SK-N-SH treated with all-trans-retinoic acid at 6 μM for 48 hours (cell line): ENCODE results near the gene GCN1.

Source experiments
- ATAC-seq: fragments of 200-7000 bp; cut with Tn5 transposase; 3 replicates; pipeline ENCODE4 v1.9.1; 2020; ENCODE audit warnings: mild to moderate bottlenecking, moderate library complexity
- ARNTL ChIP-seq: fragments of 450-650 bp; formaldehyde crosslinking; IDR thresholded peaks from 2 replicates; pipeline ENCODE4 v1.5.0; 2020; ENCODE audit warnings: low read depth, mild to moderate bottlenecking, moderate library complexity, borderline replicate concordance
- BACH2 ChIP-seq: fragments of 250-450 bp; sonication (Bioruptor Pico); IDR thresholded peaks from 2 replicates; pipeline ENCODE4 v1.9.0; 2021; ENCODE audit warnings: mild to moderate bottlenecking, borderline replicate concordance
- CREB5 ChIP-seq: fragments of 250-450 bp; sonication (Bioruptor Pico); IDR thresholded peaks from 2 replicates; pipeline ENCODE4 v1.5.1; 2020; ENCODE audit warnings: low read depth, mild to moderate bottlenecking, moderate library complexity
- CSDC2 ChIP-seq: fragments of 250-450 bp; sonication (Bioruptor Pico); IDR thresholded peaks from 2 replicates; pipeline ENCODE4 v1.5.0; 2020; ENCODE audit warnings: mild to moderate bottlenecking, moderate library complexity
- ESRRG ChIP-seq: fragments of 250-450 bp; sonication (Bioruptor Pico); IDR thresholded peaks from 2 replicates; pipeline ENCODE4 v1.6.1; 2021; ENCODE audit warnings: mild to moderate bottlenecking
- GLIS3 ChIP-seq: fragments of 250-450 bp; sonication (Bioruptor Pico); IDR thresholded peaks from 2 replicates; pipeline ENCODE4 v1.5.0; 2020; ENCODE audit warnings: mild to moderate bottlenecking, moderate library complexity
- ISL1 ChIP-seq: fragments of 250-450 bp; sonication (Bioruptor Pico); IDR thresholded peaks from 2 replicates; pipeline ENCODE4 v2.1.2; 2022; ENCODE audit warnings: mild to moderate bottlenecking, moderate library complexity
- OSR1 ChIP-seq: fragments of 250-450 bp; sonication (Bioruptor Pico); IDR thresholded peaks from 2 replicates; pipeline ENCODE4 v1.8.0; 2022; ENCODE audit warnings: moderate library complexity, mild to moderate bottlenecking, inconsistent platforms
- PPARA ChIP-seq: fragments of 250-450 bp; sonication (Bioruptor Pico); IDR thresholded peaks from 2 replicates; pipeline ENCODE4 v1.5.0; 2020; ENCODE audit warnings: mild to moderate bottlenecking, borderline replicate concordance
- RARB ChIP-seq: fragments of 250-450 bp; sonication (Bioruptor Pico); IDR thresholded peaks from 2 replicates; pipeline ENCODE4 v1.8.0; 2021; ENCODE audit warnings: mild to moderate bottlenecking, moderate library complexity
- SNAI2 ChIP-seq: fragments of 250-450 bp; sonication (Bioruptor Pico); IDR thresholded peaks from 2 replicates; pipeline ENCODE4 v1.5.0; 2020; ENCODE audit warnings: mild to moderate bottlenecking, moderate library complexity
- TOX ChIP-seq: fragments of 250-450 bp; sonication (Bioruptor Pico); IDR thresholded peaks from 2 replicates; pipeline ENCODE4 v1.8.0; 2021; ENCODE audit warnings: mild to moderate bottlenecking, moderate library complexity, borderline replicate concordance
- TSHZ2 ChIP-seq: fragments of 250-450 bp; sonication (Bioruptor Pico); IDR thresholded peaks from 2 replicates; pipeline ENCODE4 v1.5.0; 2020; ENCODE audit warnings: mild to moderate bottlenecking, moderate library complexity
- ZC3H10 ChIP-seq: fragments of 250-450 bp; sonication (Bioruptor Pico); IDR thresholded peaks from 2 replicates; pipeline ENCODE4 v1.5.1; 2021; ENCODE audit warnings: mild to moderate bottlenecking, moderate library complexity
- ZFP3 ChIP-seq: fragments of 250-450 bp; sonication (Bioruptor Pico); IDR thresholded peaks from 2 replicates; pipeline ENCODE4 v1.5.0; 2020; ENCODE audit warnings: mild to moderate bottlenecking, moderate library complexity
- ZFP30 ChIP-seq: fragments of 450-650 bp; formaldehyde crosslinking; IDR thresholded peaks from 2 replicates; pipeline ENCODE4 v1.5.0; 2022; ENCODE audit warnings: mild to moderate bottlenecking, moderate library complexity
- ZNF565 ChIP-seq: fragments of 450-650 bp; formaldehyde crosslinking; conservative IDR thresholded peaks from 2 replicates; pipeline ENCODE4 v1.5.0; 2020; ENCODE audit warnings: low read depth, mild to moderate bottlenecking, moderate library complexity
- ZNF70 ChIP-seq: fragments of 450-650 bp; formaldehyde crosslinking; IDR thresholded peaks from 2 replicates; pipeline ENCODE4 v1.5.0; 2020; ENCODE audit warnings: mild to moderate bottlenecking, moderate library complexity
- ZNF8 ChIP-seq: fragments of 450-650 bp; formaldehyde crosslinking; IDR thresholded peaks from 2 replicates; pipeline ENCODE4 v1.5.0; 2020; ENCODE audit warnings: mild to moderate bottlenecking, moderate library complexity
- TF ChIP-seq, protein P1 (sequence below): fragments of 250-450 bp; sonication (Bioruptor Pico); IDR thresholded peaks from 2 replicates; pipeline ENCODE4 v1.8.0; 2021; ENCODE audit warnings: low read depth, mild to moderate bottlenecking, moderate library complexity, borderline replicate concordance
- TF ChIP-seq, protein P2 (sequence below): fragments of 250-450 bp; sonication (Bioruptor Pico); IDR thresholded peaks from 2 replicates; pipeline ENCODE4 v1.5.1; 2021; ENCODE audit warnings: mild to moderate bottlenecking, moderate library complexity

The GCN1 gene

DNA sequence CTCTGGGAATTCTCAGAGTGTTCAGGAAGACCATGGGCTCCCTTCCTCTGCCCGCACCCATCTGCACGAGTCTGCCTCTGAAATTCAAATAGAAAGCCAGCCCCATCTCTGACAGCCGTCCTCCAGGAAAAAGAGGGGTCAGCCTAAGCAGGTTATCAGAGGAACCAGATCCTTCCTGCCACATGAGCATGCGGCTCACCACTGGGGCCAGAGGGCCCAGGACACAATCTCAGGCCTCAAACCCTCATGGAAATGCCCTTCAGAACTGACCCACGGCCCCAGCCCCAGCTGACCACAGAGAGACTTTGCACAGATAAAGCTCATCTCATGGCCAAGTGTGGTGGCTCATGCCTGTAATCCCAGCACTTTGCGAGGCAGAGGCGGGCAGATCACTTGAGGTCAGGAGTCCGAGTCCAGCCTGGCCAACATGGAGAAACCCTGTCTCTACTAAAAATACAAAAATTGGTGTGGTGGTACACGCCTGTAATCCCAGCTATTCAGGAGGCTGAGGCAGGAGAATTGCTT is 47.8 kb upstream of the GCN1 start:
- no peak for ATAC-seq
- no peak for TF ChIP-seq ZNF70 (CRISPR knock-in tag)
- TF ChIP-seq ZC3H10 (CRISPR knock-in tag), result no peak
- no peak for TF ChIP-seq SNAI2 (CRISPR knock-in tag)
- no peak for TF ChIP-seq CSDC2 (CRISPR knock-in tag)
- TF ChIP-seq ESRRG (CRISPR knock-in tag), result no peak
- no peak for TF ChIP-seq ZFP3 (CRISPR knock-in tag)
- no peak for TF ChIP-seq ZFP30 (CRISPR knock-in tag)
- TF ChIP-seq ARNTL (CRISPR knock-in tag), result no peak
- TF ChIP-seq ISL1, result no peak
- TF ChIP-seq PPARA (CRISPR knock-in tag), result no peak
- TF ChIP-seq OSR1 (CRISPR knock-in tag), result no peak
- TF ChIP-seq, protein P1, sequence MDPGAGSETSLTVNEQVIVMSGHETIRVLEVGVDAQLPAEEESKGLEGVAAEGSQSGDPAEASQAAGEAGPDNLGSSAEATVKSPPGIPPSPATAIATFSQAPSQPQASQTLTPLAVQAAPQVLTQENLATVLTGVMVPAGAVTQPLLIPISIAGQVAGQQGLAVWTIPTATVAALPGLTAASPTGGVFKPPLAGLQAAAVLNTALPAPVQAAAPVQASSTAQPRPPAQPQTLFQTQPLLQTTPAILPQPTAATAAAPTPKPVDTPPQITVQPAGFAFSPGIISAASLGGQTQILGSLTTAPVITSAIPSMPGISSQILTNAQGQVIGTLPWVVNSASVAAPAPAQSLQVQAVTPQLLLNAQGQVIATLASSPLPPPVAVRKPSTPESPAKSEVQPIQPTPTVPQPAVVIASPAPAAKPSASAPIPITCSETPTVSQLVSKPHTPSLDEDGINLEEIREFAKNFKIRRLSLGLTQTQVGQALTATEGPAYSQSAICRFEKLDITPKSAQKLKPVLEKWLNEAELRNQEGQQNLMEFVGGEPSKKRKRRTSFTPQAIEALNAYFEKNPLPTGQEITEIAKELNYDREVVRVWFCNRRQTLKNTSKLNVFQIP (CRISPR knock-in tag), result no peak
- no peak for TF ChIP-seq RARB (CRISPR knock-in tag)
- no peak for TF ChIP-seq ZNF565 (CRISPR knock-in tag)
- TF ChIP-seq CREB5, result no peak

DNA sequence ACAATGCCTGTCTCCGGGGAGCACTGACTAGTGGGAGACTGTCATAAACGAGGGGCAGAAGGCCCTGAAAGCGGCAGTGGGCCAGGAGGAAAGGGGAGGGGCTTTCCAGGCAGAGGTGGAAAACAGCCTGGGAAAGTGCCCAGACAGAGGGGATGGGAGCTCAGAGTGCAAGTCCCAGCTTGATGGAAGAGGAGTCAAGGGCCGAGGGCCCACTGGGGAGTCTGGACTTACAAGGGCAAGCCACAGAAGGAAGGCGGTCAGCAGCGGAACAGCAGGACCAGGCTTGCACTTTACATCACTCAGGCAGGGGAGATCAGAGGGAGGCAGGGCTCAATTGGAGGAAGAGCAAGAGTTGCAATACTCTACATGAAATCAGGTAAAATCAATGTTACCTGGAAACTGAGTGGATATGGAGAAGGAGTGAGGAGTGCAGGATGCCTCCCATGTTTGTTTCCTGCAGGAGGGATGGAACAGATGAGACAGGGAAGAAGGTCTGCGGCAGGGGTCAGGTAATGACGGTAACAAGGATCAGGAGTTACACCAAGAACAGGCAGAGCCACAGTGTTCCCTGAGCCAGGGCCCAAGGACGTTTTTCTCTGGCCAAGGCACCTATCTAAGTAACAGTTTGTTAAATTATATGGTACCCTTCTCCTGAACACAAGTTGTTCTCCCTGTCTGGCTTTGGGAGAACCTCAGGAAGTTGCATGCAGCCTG is 47.2 kb upstream of the GCN1 start:
- no peak for ATAC-seq
- TF ChIP-seq ZFP30 (CRISPR knock-in tag) (no peak), GLIS3 (CRISPR knock-in tag) (no peak), ZFP3 (CRISPR knock-in tag) (no peak), ZNF565 (CRISPR knock-in tag) (no peak), RARB (CRISPR knock-in tag) (no peak), ZNF8 (CRISPR knock-in tag) (no peak), PPARA (CRISPR knock-in tag) (no peak), TOX (CRISPR knock-in tag) (no peak), ISL1 (no peak), CREB5 (no peak), TSHZ2 (no peak), ARNTL (CRISPR knock-in tag) (no peak)
- TF ChIP-seq, protein P1 (CRISPR knock-in tag), result no peak
- TF ChIP-seq, all 23 proteins: peak for 0

DNA sequence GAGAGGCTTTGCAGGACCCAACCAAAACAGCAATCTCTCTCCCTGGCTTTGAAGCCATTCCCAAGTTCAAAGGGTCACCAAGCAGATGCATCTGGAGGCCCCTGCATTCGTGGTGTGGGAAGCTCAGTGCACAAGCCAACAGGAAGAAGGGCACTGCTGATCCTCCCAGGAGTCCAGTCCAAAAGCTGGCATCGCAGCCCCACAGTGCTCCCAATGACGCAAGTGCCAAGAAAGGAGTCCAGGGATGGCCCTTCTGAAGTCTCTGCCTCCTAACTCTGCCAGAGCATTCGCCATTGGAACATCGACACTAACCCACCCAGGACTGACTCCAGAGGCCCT is 45.9 kb upstream of the GCN1 start:
- no peak for TF ChIP-seq ARNTL (CRISPR knock-in tag)
- no peak for TF ChIP-seq OSR1 (CRISPR knock-in tag)
- no peak for TF ChIP-seq SNAI2 (CRISPR knock-in tag)
- TF ChIP-seq, protein P2, sequence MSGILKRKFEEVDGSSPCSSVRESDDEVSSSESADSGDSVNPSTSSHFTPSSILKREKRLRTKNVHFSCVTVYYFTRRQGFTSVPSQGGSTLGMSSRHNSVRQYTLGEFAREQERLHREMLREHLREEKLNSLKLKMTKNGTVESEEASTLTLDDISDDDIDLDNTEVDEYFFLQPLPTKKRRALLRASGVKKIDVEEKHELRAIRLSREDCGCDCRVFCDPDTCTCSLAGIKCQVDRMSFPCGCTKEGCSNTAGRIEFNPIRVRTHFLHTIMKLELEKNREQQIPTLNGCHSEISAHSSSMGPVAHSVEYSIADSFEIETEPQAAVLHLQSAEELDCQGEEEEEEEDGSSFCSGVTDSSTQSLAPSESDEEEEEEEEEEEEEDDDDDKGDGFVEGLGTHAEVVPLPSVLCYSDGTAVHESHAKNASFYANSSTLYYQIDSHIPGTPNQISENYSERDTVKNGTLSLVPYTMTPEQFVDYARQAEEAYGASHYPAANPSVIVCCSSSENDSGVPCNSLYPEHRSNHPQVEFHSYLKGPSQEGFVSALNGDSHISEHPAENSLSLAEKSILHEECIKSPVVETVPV (CRISPR knock-in tag), result no peak
- TF ChIP-seq ZNF8 (CRISPR knock-in tag), result no peak
- TF ChIP-seq BACH2 (CRISPR knock-in tag), result no peak
- TF ChIP-seq RARB (CRISPR knock-in tag), result no peak
- no peak for TF ChIP-seq GLIS3 (CRISPR knock-in tag)
- no peak for TF ChIP-seq ISL1
- no peak for TF ChIP-seq CREB5
- no peak for ATAC-seq
